CD4-positive, alpha-beta T cell treated with Interleukin-12 subunit alpha and Interleukin-12 subunit beta, for 1 hour (primary cell): ENCODE measurements around the gene KATNB1.
"Not testable (repeated sequence)": the region's sequence is repeated elsewhere in the genome, so short reads cannot be mapped to it uniquely, and the experiment has no call there.

Experiments
- DNase-seq: peaks from one replicate; pipeline ENCODE4 v3.0.0-alpha.2; 2020

The KATNB1 gene

GRCh38 chr16:57745768-57746167 is 10.2 kb downstream of the KATNB1 start:
- no peak for DNase-seq

GRCh38 chr16:57746316-57746715 is 10.7 kb downstream of the KATNB1 start:
- not testable (repeated sequence) for DNase-seq

- no peak for DNase-seq
Measured at GRCh38 chr16:57747091-57747490, 11.5 kb downstream of the KATNB1 start.

GRCh38 chr16:57747496-57747895 is 11.9 kb downstream of the KATNB1 start:
- no peak for DNase-seq

GRCh38 chr16:57747996-57748395 is 12.4 kb downstream of the KATNB1 start:
- no peak for DNase-seq

GRCh38 chr16:57748596-57748995 is 13.0 kb downstream of the KATNB1 start:
- no peak for DNase-seq

GRCh38 chr16:57749101-57749692 is 13.6 kb downstream of the KATNB1 start:
- DNase-seq = no peak

GRCh38 chr16:57749856-57750452 is 14.4 kb downstream of the KATNB1 start:
- DNase-seq = no peak

GRCh38 chr16:57750796-57751538 is 15.4 kb downstream of the KATNB1 start:
- DNase-seq = no peak

GRCh38 chr16:57751539-57752202 is 16.1 kb downstream of the KATNB1 start:
- no peak for DNase-seq

- no peak for DNase-seq
Measured at GRCh38 chr16:57752203-57752580, 16.6 kb downstream of the KATNB1 start.

- DNase-seq = no peak
Measured at GRCh38 chr16:57752581-57753447, 17.2 kb downstream of the KATNB1 start.

GRCh38 chr16:57753448-57754353 is 18.1 kb downstream of the KATNB1 start:
- no peak for DNase-seq

GRCh38 chr16:57754354-57755060 is 18.9 kb downstream of the KATNB1 start:
- no peak for DNase-seq

GRCh38 chr16:57755061-57755684 is 19.6 kb downstream of the KATNB1 start:
- DNase-seq = no peak

GRCh38 chr16:57755726-57756423 is 20.3 kb downstream of the KATNB1 start:
- DNase-seq = no peak

GRCh38 chr16:57756424-57757325 is 21.1 kb downstream of the KATNB1 start:
- no peak for DNase-seq

- peak; percentile 88 for DNase-seq
Measured at GRCh38 chr16:57757326-57757786, 21.8 kb downstream of the KATNB1 start.

- DNase-seq = no peak
Measured at GRCh38 chr16:57757883-57758282, 22.3 kb downstream of the KATNB1 start.
